ENCODE data around the gene PPP2R2C.

- no peak for TF ChIP-seq CTCF (IDR thresholded peaks at IDR 0.05)
- TF ChIP-seq POLR2A (IDR thresholded peaks at IDR 0.05) = no peak
- no peak for TF ChIP-seq POLR2AphosphoS5 (IDR thresholded peaks at IDR 0.05)
Observed at GRCh38 chr4:6342530-6343293, 129.7 kb downstream of the PPP2R2C start.

Data from prostate gland (tissue), 2 donors.